Karpas-422 (cell line): ENCODE measurements around the gene MRTFA. TPM values are rescaled to one million over a fixed set of nuclear protein-coding genes. Genes with fewer than 3 reads are reported as not detected.

Source experiments
- DNase-seq: peaks from one replicate; pipeline ENCODE4 v3.0.0-alpha.2; 2015
- H2AFZ ChIP-seq: fragments of 200-600 bp; sonication (generic); 2 replicates; pipeline ENCODE4 v1.6.1; 2014; ENCODE audit warnings: antibody characterized with exemption, low read length, mixed read lengths
- H3K27ac ChIP-seq: fragments of 200-600 bp; sonication (generic); 2 replicates; pipeline ENCODE4 v1.5.1; 2014; ENCODE audit warnings: mild to moderate bottlenecking, low read length, moderate library complexity
- H3K27me3 ChIP-seq: fragments of 200-600 bp; sonication (generic); 2 replicates; pipeline ENCODE4 v1.6.1; 2014; ENCODE audit warnings: low read length, mixed read lengths
- H3K36me3 ChIP-seq: fragments of 200-600 bp; sonication (generic); 2 replicates; pipeline ENCODE4 v1.6.1; 2014; ENCODE audit warnings: low read length, mixed read lengths; ENCODE audit not compliant: insufficient read depth
- H3K4me1 ChIP-seq: fragments of 200-600 bp; sonication (generic); 2 replicates; pipeline ENCODE4 v1.6.1; 2014; ENCODE audit warnings: mild to moderate bottlenecking, low read length, mixed read lengths
- H3K4me2 ChIP-seq: fragments of 200-600 bp; sonication (generic); 2 replicates; pipeline ENCODE4 v1.6.1; 2014; ENCODE audit warnings: low read length, low read depth, mild to moderate bottlenecking; ENCODE audit not compliant: poor library complexity, severe bottlenecking
- H3K4me3 ChIP-seq: fragments of 200-600 bp; sonication (generic); 2 replicates; pipeline ENCODE4 v1.5.1; 2014; ENCODE audit warnings: mild to moderate bottlenecking, antibody characterized with exemption, low read length, mixed read lengths
- H3K79me2 ChIP-seq: fragments of 200-600 bp; sonication (generic); 2 replicates; pipeline ENCODE4 v1.6.1; 2014; ENCODE audit warnings: mild to moderate bottlenecking, low read length, mixed read lengths
- H3K9ac ChIP-seq: fragments of 200-600 bp; sonication (generic); 2 replicates; pipeline ENCODE4 v1.6.0; 2014; ENCODE audit warnings: low read length
- H3K9me2 ChIP-seq: fragments of 200-600 bp; sonication (generic), shearing (Covaris generic); replicated peaks from 2 replicates; pipeline ENCODE4 v1.6.0; 2014; ENCODE audit warnings: mild to moderate bottlenecking, low read length, moderate library complexity; ENCODE audit not compliant: insufficient read depth
- H3K9me3 ChIP-seq: fragments of 300-700, 200-600 bp; sonication (generic); 2 replicates; pipeline ENCODE4 v1.6.1; 2014; ENCODE audit warnings: low read length, mixed read lengths
- H4K20me1 ChIP-seq: fragments of 200-600 bp; sonication (generic); 2 replicates; pipeline ENCODE4 v1.6.1; 2014; ENCODE audit warnings: mild to moderate bottlenecking, antibody characterized with exemption, low read length, low read depth; ENCODE audit not compliant: insufficient read depth
- total RNA-seq: library from RNA; depleted of rRNA; stranded (reverse); fragments of >200 nt; shearing (Covaris generic); gene quantifications from 2 replicates; pipeline ENCODE4 v1.2.3, GENCODE V29; 2014; ENCODE audit warnings: low replicate concordance

Gene MRTFA
- total RNA-seq, 1 experiment from 2014 or later = 37.2 TPM

- Histone ChIP-seq H2AFZ (no peak overlapping the region), H3K9ac (no peak overlapping the region), H4K20me1 (no peaks in the 10 kb centered on the region), H3K36me3 (no peaks in the 10 kb centered on the region), H3K9me2 (no peaks in the 10 kb centered on the region), H3K27ac (no peak overlapping the region), H3K79me2 (peaks cover 3% of the 10 kb centered on the region; the same call in 1 of the 2 replicates), H3K27me3 (no peaks in the 10 kb centered on the region), H3K4me3 (no peak overlapping the region), H3K4me2 (no peak overlapping the region), H3K9me3 (no peaks in the 10 kb centered on the region), H3K4me1 (peaks cover 17% of the 10 kb centered on the region)
- DNase-seq = no peak
Measured at GRCh38 chr22:40654522-40655167, 18.1 kb upstream of the MRTFA start.

GRCh38 chr22:40653361-40653760 lies 16.8 kb upstream of the MRTFA start:
- Histone ChIP-seq H3K9ac (no peak overlapping the region), H3K4me3 (no peak overlapping the region), H3K4me2 (peak overlapping the region; percentile 95)

GRCh38 chr22:40651563-40652501 lies 15.3 kb upstream of the MRTFA start:
- peak overlapping the region; percentile 80 for H3K4me3 ChIP-seq
- no peaks in the 10 kb centered on the region for H3K27me3 ChIP-seq
- H4K20me1 ChIP-seq = no peaks in the 10 kb centered on the region
- no peaks in the 10 kb centered on the region for H3K9me2 ChIP-seq
- H3K79me2 ChIP-seq = peaks cover 3% of the 10 kb centered on the region; the same call in 1 of the 2 replicates
- peak overlapping the region; percentile 87 for H3K9ac ChIP-seq
- H3K4me1 ChIP-seq = peaks cover 17% of the 10 kb centered on the region
- H3K9me3 ChIP-seq = no peaks in the 10 kb centered on the region
- peak overlapping the region; percentile 66 for H2AFZ ChIP-seq
- peak overlapping the region; percentile 42 for H3K27ac ChIP-seq
- H3K36me3 ChIP-seq = no peaks in the 10 kb centered on the region
- H3K4me2 ChIP-seq = peak overlapping the region; percentile 95
- DNase-seq = peak; percentile 96

More at GRCh38 chr22:40653361-40653760, 16.8 kb upstream of the MRTFA start:
- no peaks in the 10 kb centered on the region for H4K20me1 ChIP-seq
- H3K27me3 ChIP-seq = no peaks in the 10 kb centered on the region
- no peak overlapping the region for H3K27ac ChIP-seq
- H2AFZ ChIP-seq = no peak overlapping the region
- peaks cover 3% of the 10 kb centered on the region; the same call in 1 of the 2 replicates for H3K79me2 ChIP-seq
- H3K36me3 ChIP-seq = no peaks in the 10 kb centered on the region
- H3K9me2 ChIP-seq = no peaks in the 10 kb centered on the region
- no peaks in the 10 kb centered on the region for H3K9me3 ChIP-seq
- H3K4me1 ChIP-seq = peaks cover 17% of the 10 kb centered on the region
- DNase-seq = no peak

- Histone ChIP-seq H3K9me2 (no peaks in the 10 kb centered on the region), H3K79me2 (peaks cover 3% of the 10 kb centered on the region; the same call in 1 of the 2 replicates), H3K4me1 (peaks cover 17% of the 10 kb centered on the region), H3K9ac (peak overlapping the region; percentile 87), H3K27ac (peak overlapping the region; percentile 42; the same call in 1 of the 2 replicates), H2AFZ (peak overlapping the region; percentile 66), H3K4me3 (peak overlapping the region; percentile 80), H3K9me3 (no peaks in the 10 kb centered on the region), H3K27me3 (no peaks in the 10 kb centered on the region), H3K36me3 (no peaks in the 10 kb centered on the region), H4K20me1 (no peaks in the 10 kb centered on the region), H3K4me2 (peak overlapping the region; percentile 95)
- DNase-seq = no peak
Measured at GRCh38 chr22:40651057-40651456, 14.5 kb upstream of the MRTFA start.

GRCh38 chr22:40648386-40648785 lies 11.9 kb upstream of the MRTFA start:
- Histone ChIP-seq H3K9me2 (no peaks in the 10 kb centered on the region), H3K27ac (no peak overlapping the region), H3K4me3 (no peak overlapping the region), H3K9ac (no peak overlapping the region), H2AFZ (no peak overlapping the region), H4K20me1 (no peaks in the 10 kb centered on the region), H3K79me2 (peaks cover 3% of the 10 kb centered on the region; the same call in 1 of the 2 replicates), H3K36me3 (no peaks in the 10 kb centered on the region), H3K9me3 (no peaks in the 10 kb centered on the region), H3K4me1 (peaks cover 17% of the 10 kb centered on the region), H3K27me3 (no peaks in the 10 kb centered on the region), H3K4me2 (no peak overlapping the region)
- no peak for DNase-seq

- Histone ChIP-seq H2AFZ (no peak overlapping the region), H3K27ac (no peak overlapping the region), H3K27me3 (no peaks in the 10 kb centered on the region), H3K79me2 (no peaks in the 10 kb centered on the region), H3K36me3 (no peaks in the 10 kb centered on the region), H3K4me3 (no peak overlapping the region), H3K9me2 (no peaks in the 10 kb centered on the region), H3K9me3 (no peaks in the 10 kb centered on the region), H4K20me1 (no peaks in the 10 kb centered on the region), H3K4me2 (no peak overlapping the region), H3K4me1 (no peaks in the 10 kb centered on the region), H3K9ac (no peak overlapping the region)
- DNase-seq = no peak
Measured at GRCh38 chr22:40645579-40646197, 9.2 kb upstream of the MRTFA start.

GRCh38 chr22:40642316-40642715 lies 5.8 kb upstream of the MRTFA start:
- DNase-seq = no peak
- Histone ChIP-seq H3K9me2 (no peaks in the 10 kb centered on the region), H2AFZ (no peak overlapping the region), H3K4me2 (no peak overlapping the region), H3K79me2 (no peaks in the 10 kb centered on the region), H3K4me1 (peaks cover 7% of the 10 kb centered on the region), H3K4me3 (no peak overlapping the region), H3K27ac (no peak overlapping the region), H3K9ac (no peak overlapping the region), H3K9me3 (no peaks in the 10 kb centered on the region), H3K27me3 (no peaks in the 10 kb centered on the region), H3K36me3 (no peaks in the 10 kb centered on the region), H4K20me1 (no peaks in the 10 kb centered on the region)

GRCh38 chr22:40641269-40641668 lies 4.8 kb upstream of the MRTFA start:
- Histone ChIP-seq H3K4me2 (no peak overlapping the region), H3K4me3 (no peak overlapping the region), H3K4me1 (peaks cover 7% of the 10 kb centered on the region), H3K9me2 (no peaks in the 10 kb centered on the region), H4K20me1 (0 out of 2 replicates have a peak, but pooled peaks cover under 1% of the 10 kb centered on the region), H3K79me2 (peaks cover 2% of the 10 kb centered on the region; the same call in 1 of the 2 replicates), H2AFZ (no peak overlapping the region), H3K9ac (no peak overlapping the region), H3K36me3 (no peaks in the 10 kb centered on the region), H3K27me3 (no peaks in the 10 kb centered on the region), H3K27ac (no peak overlapping the region), H3K9me3 (no peaks in the 10 kb centered on the region)
- no peak for DNase-seq
